SIG-M5 treated with dmso at 0.1 percent for 504 hours (cell line): ENCODE results near the gene ANKRD65.
A peak's percentile ranks its signal among the peaks of the same experiment; 100 is the strongest.
"Not testable (repeated sequence)": the region's sequence is repeated elsewhere in the genome, so short reads cannot be mapped to it uniquely, and the experiment has no call there.

ENCODE experiments used
- DNase-seq: peaks from one replicate; lab custom pipeline; 2025; ENCODE audit not compliant: unreplicated experiment; lab: John Stamatoyannopoulos, UW

Gene ANKRD65

DNA sequence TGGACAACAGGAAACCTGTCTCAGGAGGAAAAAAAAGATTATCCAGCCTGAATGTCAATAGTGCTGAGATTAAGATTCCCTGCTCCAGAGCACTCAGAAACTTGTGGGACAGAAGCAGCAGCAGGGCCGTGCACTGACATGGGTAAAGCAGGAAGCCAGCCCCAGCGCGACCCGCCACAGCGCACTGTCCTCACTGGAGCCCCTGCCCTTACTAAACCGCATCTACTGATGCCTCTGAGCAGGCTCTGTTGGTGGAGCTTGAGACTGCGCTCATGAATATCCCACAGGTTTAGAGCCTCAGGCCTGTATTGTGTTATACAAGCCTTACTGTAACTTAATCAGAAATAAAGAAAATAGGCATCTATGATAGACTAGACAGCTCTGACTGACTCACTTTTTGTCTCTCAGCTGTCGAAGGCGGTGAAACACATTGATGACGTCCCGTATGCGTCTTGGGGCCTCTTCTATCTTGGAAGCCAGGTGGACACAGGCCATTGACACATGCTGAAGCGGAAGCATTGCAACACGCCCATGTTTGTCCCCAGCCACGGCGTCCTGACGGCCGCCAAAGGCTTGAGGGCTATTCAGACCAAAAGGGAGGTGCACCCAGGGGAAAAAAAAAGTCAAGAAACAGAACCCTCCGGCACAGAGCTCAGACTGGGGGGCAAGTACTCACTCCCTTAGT is 23.1 kb downstream of the ANKRD65 start:
- DNase-seq: peak; percentile 60

GRCh38 chr1:1395166-1395565 is 25.9 kb downstream of the ANKRD65 start:
- DNase-seq: no peak

DNA sequence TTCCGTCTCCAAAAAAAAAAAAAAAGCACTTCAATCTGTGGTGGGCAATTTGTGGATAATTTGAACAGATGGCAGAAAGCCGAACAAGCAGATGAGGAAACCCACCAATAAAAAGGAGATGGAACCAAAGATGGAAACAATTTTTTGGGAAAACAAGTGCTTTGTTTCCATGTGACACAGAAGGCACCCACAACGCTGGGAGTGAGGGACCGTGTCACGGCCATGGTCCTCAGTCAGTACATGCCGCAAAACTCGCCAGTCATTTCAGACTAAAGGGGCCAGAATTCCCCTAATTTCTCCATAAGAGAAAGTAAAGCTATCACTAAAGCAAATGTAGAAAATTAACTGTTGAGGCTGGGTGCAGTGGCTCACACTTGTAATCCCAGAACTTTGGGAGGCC is 27.0 kb downstream of the ANKRD65 start:
- DNase-seq: no peak

GRCh38 chr1:1393428-1393827 is 27.6 kb downstream of the ANKRD65 start:
- DNase-seq: no peak

- no peak for DNase-seq
Observed at GRCh38 chr1:1393014-1393413, 28.1 kb downstream of the ANKRD65 start.

GRCh38 chr1:1391225-1391624 is 29.9 kb downstream of the ANKRD65 start:
- no peak for DNase-seq

DNA sequence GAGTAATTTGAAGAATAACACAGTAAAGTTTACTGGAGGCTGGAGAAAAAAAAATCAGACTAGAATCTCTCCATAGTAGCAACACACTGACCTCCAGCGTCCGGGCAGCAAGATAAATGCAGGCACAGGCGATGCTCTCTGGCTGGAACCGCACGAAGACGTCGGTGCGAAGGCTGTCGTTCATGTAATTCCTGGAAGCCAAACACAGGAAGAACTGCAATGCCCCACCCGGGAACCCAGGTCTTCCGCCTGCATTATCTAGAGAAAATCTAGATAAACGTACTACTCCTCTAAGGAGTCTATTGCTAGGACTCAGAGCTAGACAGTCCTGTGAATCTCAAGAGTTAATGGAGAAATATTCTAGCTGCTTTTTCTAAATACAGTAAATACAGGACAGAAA is 30.4 kb downstream of the ANKRD65 start:
- DNase-seq: no peak

- no peak for DNase-seq
Observed at GRCh38 chr1:1388078-1388472, 33.0 kb downstream of the ANKRD65 start.

DNA sequence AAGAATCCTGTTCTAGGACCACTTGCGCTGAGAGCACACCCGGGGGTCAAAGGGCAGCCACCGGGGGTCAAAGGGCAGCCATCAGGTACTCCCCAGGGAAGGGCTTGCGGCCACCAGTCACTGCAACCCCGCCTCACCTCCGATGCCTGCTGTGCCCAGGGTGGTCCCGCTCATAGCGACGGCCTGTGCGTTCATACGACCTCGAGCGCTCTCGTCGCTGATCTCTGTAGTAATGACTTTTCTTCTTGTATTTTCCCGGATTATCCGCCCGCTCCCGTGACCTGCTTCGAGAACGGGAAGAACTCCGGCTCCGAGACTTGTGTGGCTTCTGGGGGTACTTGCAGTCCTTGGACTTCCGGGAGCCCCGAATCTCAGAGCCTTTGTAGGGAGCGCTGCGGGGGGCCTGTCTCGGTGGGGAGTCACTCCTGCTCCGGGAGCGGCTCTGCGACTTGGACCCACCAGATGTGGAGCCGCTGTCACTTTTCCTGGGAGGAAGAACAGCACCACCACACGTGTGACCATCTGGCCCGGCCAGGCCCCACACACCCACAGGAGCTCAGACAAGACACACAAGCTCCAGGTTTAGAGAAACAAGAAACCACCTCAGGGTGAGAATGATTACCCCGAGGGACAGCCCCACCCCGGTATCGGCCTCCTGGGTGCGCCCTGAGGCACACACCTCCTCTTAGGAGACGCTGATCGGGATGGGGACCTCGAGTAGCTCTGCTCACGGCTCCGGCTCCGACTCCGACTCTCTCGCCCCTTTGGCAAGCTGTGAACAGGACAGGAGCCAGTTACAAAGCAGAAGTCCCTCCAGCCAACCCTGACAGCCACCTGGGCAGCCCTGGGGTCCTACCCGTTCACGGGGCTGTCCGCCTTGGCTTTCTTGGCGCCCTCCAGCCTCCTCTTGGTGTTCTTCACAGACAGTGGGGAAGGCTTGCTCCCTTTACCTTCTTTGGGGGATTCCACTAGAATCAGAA is 33.7 kb downstream of the ANKRD65 start:
- DNase-seq: no peak

GRCh38 chr1:1385931-1386330 is 35.1 kb downstream of the ANKRD65 start:
- no peak for DNase-seq

DNA sequence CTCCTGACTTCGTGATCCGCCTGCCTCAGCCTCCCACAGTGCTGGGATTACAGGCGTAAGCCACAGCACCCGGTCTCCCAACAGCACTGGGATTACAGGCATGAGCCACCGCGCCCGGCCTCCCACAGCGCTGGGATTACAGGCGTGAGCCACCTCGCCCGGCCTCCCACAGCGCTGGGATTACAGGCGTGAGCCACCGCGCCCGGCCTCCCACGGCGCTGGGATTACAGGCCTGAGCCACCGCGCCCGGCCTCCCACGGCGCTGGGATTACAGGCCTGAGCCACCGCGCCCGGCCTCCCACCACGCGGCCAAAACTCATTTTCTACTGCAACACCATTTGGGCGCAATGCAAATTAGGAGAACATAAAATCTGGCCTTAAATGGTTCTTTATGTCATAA is 35.7 kb downstream of the ANKRD65 start:
- not testable (repeated sequence) for DNase-seq

DNA sequence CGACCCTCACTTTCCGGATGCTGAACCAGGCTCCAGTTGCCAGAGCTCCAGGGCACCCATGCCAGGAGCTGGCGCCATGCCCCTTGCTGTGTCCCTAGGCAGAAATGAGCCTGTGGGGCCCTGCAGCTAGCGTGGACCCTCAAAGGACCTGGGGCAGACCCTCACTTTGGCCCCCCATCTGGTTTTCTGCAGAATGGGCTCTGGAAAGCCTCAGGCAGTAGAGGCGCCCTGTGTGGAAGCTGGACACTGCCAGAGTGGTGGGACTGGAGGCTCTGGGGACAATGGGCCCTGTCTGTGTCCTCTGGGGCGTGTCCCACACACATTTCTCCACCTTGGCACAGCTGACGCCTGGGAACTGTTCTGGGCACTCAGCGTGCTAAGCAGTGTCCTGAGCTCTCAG is 39.8 kb downstream of the ANKRD65 start:
- DNase-seq: no peak

DNA sequence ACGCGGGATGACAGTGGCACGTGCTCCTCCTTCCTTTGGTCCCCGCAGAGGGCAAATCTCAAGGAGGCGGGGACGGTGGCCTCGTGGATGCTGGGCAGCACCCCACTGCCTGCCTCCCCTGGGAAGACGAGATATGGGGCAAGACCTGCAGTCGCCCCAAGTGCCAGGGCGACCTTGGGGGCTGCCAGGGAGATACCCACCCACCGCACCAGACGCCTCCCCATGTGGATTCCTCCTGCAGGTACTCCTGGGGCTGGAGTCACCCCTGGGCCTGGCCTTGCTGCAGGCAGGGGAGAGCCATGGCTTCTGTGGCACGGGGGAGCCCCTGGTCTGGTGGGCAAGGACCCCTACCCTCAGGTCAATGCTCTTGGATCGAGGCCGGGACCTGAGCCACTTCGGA is 40.2 kb downstream of the ANKRD65 start:
- DNase-seq: no peak

GRCh38 chr1:1377540-1378205 is 43.4 kb downstream of the ANKRD65 start:
- no peak for DNase-seq

GRCh38 chr1:1376551-1377226 is 44.4 kb downstream of the ANKRD65 start:
- no peak for DNase-seq

DNA sequence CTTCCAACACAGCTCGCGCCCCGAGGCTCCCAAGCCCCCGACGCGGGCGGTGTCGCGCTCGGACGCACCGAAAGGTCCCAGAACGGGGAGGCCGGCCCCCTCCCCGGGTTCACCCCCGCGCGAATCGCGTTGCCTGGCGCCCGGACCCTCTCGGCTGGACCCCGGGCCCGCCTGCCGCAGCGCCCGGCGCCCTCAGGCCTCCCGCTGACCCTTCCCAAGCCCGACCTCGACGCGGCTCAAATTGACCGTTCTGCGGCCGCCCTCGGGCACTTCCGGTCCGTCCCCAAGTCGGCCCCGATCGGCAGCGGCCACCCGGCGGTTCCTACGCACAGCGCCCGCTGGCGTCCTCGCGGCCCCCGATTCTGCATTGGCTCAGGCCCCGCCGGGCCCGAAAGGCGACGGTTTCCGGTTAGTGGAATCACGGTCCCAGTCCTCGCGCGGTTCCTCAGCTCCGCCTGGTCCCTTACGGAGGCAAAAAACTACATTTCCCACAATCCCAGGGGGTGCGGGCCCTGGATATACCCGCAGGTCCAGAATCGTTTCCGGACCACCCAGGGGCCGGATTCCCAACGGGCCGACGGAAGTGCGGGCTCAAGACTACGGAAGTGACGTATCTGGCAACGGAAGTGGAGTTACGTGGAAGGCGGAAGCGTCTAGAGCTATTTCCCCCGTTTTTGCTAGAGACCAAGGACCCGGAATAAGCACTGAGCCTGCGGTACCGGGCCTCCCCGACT is 46.0 kb downstream of the ANKRD65 start, which contains the start of gene AURKAIP1:
TSS of gene AURKAIP1 (minus strand) at position 279 of the 734 bp plus-strand sequence. CDS start 451 bp downstream, outside the sequence.
- peak; percentile 98 for DNase-seq

GRCh38 chr1:1374589-1374928 is 46.5 kb downstream of the ANKRD65 start:
- no peak for DNase-seq

DNA sequence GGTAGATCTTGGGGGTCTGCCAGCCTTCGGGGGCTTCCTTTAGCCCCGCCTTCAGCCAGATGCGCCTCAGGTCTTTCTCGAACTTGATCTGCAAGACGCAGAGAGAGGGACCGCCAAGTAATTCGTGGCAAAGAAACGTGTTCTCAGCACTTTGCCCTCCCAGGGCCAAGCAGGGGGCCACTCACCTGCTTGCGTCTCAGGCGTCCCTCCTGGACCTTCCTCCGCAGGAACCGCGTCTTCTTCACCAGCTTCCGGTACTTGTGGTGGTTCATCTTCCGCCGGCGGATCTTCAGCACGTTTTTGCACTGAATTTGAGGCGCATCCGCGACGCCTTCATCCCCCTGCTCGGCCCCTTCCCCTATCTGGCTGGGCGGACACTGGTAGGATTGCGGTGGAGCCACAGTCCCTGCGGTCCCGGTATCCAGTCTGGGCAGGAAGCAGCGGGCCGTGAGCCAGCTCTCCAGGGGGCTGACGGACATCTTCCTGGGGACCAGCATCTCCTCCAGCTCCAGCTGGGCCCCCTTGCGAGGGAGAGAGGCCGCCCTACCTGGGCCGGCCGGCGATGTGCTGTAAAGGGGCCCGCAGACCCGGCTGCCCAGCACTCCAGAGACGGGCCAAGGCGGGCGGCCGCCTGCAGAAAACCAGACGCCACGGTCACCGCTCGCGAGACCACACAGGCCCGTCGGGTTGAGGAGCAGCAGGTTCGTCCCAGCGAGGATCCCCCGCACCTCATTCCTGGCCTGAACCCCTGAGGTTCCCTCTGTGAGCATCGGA is 47.1 kb downstream of the ANKRD65 start:
- no peak for DNase-seq

DNA sequence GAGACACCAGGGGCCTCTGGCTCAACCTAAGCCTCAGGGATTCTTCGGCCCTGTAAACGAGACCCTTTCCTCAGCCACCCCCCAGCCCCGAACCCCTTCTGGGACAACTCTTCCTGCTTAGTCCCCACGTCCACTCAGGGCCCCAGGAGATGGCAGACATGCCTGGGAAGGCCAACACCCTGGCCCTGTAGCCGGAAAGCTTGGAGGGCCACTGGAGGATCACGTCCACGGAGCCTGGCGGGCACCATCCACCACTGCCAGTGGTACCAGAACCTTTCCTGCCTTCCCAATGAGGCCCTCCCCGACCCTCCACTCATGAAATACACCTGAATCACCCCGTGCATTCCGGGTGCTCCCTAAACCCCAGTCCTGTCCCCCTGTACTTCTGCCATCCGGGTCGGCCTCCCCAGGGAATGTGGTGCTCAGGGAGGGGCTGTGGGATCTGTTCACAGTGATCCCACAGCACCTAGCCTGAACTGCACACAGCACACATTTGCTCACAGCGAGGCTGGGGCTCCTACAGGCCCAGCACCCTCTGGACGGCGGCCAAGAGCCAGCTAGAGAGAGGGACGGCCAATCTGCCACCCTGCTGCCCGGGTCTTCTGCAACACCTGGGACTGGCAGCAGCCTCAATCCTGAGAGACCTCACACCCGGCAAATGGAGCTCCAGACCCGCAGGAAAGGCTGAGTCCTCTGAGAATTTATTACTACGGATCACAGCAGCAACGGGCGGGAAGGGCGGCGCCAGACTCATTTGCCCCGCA is 47.8 kb downstream of the ANKRD65 start:
- no peak for DNase-seq
